Measurements from ENCODE around the gene LTB.

The LTB gene, protein sequence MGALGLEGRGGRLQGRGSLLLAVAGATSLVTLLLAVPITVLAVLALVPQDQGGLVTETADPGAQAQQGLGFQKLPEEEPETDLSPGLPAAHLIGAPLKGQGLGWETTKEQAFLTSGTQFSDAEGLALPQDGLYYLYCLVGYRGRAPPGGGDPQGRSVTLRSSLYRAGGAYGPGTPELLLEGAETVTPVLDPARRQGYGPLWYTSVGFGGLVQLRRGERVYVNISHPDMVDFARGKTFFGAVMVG

DNA sequence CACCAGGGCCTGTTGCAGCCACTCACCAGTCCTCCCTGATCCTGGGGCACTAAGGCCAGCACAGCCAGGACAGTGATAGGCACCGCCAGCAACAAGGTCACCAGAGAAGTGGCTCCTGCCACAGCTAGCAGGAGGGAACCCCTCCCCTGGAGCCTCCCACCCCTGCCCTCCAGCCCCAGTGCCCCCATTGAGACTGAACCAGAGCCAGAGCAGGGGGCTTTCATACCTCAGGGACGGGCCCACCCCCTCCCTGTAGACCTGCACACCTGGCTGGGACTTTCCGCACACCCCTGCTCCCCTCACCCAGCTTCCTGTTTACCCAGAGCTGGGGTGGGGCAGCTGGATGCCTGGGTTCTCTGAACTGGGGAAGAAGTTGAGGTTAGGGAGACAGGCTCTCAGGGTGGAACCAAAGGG lies at the start of gene LTB:
TSS of gene LTB (minus strand) at position 195 of the 414 bp plus-strand sequence. CDS start at position 188, 7 bp downstream.
- no peak for DNase-seq (ENCODE audit: low read depth in 2 of 2)

DNA sequence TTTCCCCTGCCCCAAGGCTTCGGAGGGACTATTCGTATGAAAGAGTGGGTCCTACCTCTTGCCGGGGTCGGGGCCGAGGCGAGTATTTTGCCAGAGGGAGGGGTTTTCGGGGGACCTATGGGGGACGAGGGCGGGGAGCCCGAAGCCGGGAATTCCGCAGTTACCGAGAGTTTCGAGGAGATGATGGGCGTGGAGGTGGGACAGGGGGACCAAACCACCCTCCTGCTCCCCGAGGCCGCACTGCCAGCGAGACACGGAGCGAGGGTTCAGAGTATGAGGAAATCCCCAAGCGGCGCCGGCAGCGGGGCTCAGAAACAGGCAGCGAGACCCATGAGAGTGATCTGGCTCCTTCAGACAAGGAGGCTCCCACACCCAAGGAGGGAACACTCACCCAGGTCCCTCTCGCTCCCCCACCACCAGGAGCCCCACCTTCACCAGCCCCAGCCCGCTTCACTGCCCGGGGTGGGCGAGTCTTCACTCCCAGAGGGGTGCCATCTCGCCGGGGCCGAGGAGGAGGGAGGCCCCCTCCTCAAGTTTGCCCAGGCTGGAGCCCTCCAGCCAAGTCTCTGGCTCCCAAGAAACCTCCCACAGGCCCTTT lies 49.6 kb upstream of the LTB start:
- DNase-seq (ENCODE audit: low read depth in 2 of 2), result no peak

DNA sequence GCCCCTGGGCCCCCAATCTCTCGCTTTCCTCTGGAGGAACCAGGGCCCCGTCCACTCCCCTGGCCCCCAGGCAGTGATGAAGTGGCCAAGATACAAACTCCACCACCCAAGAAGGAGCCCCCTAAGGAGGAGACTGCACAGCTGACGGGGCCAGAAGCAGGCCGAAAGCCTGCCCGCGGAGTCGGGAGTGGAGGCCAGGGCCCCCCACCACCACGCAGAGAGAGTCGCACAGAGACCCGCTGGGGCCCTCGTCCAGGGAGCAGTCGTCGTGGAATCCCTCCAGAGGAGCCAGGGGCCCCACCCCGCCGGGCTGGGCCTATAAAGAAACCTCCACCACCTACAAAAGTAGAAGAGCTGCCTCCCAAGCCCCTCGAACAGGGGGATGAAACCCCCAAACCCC lies 49.0 kb upstream of the LTB start:
- DNase-seq (ENCODE audit: low read depth in 2 of 2), result no peak

DNA sequence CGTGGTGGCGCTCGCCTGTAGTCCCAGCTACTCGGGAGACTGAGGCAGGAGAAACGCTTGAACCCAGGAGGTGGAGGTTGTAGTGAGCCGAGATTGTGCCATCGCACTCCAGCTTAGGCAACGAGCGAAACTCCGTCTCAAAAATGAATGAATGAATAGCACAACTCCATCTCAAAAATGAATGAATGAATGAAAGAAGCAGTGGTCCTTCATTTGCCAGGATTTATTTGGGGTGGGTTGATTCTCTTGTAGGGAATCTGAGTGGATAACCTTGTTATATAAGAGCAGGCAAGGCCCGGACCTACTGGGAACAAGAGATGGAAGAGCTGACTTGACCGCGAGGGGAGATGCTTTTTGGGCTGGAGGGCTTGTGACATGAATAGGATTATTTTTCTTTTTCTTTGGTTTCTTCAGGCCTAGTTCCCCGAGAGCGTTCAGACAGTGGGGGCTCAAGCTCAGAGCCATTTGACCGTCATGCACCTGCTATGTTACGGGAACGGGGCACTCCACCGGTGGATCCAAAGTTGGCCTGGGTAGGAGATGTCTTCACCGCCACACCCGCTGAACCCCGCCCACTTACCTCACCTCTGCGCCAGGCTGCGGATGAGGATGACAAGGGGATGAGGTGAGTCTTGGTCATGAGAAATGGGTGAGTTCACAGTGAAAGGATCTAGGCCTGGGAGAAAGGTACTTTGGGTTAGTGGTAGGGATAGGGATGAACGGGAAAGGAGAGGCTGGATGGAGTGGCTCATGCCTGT lies 48.1 kb upstream of the LTB start:
- DNase-seq (ENCODE audit: low read depth in 2 of 2), result no peak

DNA sequence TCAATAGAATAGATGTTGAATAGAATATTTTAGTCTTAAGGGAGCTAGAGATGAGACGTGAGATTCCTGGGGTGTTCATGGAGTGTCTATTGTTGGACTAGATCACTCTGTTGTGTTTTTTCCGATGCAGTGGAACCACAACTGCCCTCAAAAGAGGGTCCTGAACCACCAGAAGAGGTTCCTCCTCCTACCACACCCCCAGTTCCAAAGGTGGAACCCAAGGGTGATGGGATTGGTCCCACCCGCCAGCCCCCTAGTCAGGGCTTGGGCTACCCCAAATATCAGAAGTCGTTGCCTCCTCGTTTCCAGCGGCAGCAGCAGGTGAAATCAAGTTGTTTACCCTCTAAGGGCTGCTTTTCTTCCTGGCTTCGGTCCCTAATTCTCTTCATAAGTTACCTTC lies 46.8 kb upstream of the LTB start:
- no peak for DNase-seq (ENCODE audit: low read depth in 2 of 2)

DNA sequence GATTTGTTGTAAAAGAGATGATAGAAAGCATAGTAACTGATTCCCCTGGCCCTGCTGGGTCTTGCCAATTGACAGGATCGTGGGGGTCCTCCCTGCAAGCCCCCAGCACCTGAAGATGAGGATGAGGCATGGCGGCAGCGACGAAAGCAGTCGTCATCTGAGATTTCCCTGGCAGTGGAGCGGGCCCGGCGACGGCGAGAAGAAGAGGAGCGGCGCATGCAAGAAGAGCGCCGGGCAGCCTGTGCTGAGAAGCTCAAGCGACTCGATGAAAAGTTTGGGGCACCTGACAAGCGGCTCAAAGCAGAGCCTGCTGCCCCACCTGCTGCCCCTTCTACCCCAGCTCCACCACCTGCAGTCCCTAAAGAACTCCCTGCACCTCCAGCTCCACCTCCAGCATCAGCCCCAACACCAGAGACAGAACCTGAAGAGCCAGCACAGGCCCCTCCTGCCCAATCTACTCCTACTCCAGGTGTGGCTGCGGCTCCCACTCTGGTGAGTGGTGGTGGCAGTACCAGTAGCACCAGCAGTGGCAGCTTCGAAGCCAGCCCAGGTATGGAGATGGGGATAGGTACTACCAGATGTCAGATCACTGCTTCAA lies 45.6 kb upstream of the LTB start:
- DNase-seq (ENCODE audit: low read depth in 2 of 2), result no peak

DNA sequence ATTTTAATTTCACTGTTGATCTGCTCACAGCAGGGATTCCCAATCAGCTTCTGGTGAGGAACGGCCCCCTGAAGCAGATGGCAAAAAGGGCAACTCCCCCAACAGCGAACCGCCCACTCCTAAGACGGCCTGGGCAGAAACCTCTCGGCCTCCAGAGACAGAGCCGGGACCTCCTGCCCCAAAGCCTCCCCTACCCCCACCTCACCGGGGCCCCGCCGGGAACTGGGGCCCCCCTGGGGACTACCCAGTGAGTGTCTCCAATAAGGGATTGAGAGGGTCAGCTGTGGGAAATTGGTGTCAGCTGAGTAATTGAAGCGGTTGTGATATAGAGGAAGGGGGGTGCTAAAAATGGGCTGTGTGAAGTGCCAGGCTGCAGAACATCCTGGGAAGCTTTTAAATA lies 44.7 kb upstream of the LTB start:
- DNase-seq (ENCODE audit: low read depth in 2 of 2), result no peak

DNA sequence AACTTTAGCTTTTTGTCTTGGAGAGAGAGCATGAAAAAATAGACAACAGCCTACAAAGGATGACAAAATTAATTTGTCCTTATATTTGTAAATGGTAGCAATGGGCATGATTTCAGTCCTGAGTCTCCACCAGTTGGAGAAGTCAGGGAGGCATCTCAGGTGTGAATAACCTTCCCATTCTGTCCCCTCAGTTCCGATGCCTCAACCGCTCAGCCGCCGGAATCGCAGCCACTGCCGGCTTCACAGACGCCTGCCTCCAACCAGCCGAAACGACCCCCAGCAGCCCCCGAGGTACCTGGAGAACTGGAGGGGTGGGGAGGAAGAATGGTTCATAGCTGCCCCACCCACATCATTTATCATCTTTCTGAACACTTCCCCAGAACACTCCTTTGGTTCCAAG lies 41.8 kb upstream of the LTB start:
- no peak for DNase-seq (ENCODE audit: low read depth in 2 of 2)

DNA sequence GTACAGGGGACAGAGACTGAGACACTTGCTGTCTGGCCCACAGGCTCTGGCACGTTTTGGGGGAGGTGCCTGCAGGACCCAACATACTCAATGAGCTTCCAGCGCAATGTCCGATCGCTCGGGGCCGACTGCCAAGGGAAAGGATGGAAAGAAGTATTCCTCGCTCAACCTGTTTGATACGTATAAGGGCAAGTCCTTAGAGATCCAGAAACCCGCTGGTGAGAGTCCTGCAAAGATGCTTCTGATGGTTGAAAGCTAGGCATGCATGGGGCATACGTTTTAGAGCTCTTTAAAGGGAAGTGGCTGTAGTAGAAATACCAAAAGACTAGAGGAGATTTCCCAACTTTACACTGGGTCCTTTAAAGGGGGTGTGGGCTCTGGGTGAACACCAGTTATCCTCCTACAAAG lies 40.5 kb upstream of the LTB start:
- no peak for DNase-seq (ENCODE audit: low read depth in 2 of 2)

DNA sequence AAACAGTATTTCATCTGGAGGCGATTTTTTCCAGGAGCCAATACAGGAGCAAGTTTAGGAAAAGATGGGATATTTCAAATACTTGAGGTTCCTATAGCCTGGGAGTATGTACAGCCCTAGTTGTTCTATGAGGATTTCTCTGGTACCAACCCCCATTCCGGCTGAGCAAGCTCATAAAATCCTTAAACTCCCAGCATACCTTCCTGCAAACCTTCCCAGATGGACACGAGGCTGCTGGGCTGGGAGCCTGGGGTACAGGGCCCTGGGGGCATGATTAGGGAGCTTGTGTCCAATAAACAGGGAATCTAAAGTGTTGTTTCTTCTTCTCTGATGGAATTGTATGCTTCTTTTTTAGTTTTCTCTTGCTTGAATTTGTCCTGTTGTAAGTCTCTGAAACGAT lies 39.8 kb upstream of the LTB start:
- DNase-seq (ENCODE audit: low read depth in 2 of 2), result no peak

DNA sequence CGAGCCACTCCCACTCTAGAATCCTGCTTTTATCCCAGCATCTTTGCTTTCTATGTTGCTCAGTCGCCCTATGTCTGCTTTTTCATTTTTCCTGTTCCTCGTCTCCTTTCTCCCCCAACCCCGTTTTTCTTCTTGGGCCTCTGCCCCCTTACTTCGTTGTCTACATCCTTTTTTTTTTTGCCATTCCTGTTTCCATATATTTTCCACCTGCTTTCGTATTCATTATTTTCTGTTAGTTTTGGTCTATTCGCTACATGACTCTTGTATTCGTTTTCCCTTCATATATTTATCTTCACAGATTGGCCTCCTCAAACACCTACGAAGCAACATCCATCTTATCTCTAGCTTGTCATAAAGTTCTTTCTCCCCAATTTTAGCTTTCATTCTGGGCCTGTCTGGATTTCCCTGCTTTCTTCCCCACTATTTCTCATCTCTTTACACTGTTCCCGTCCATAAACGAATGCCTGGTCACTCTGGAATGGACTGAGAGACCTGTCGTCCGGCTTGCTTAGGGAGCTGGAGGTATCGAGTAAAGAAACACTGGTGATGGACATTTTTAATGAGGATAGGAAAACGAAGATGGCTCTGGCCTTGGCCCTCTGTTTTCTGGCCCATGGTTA lies 39.2 kb upstream of the LTB start:
- DNase-seq (ENCODE audit: low read depth in 2 of 2), result no peak

DNA sequence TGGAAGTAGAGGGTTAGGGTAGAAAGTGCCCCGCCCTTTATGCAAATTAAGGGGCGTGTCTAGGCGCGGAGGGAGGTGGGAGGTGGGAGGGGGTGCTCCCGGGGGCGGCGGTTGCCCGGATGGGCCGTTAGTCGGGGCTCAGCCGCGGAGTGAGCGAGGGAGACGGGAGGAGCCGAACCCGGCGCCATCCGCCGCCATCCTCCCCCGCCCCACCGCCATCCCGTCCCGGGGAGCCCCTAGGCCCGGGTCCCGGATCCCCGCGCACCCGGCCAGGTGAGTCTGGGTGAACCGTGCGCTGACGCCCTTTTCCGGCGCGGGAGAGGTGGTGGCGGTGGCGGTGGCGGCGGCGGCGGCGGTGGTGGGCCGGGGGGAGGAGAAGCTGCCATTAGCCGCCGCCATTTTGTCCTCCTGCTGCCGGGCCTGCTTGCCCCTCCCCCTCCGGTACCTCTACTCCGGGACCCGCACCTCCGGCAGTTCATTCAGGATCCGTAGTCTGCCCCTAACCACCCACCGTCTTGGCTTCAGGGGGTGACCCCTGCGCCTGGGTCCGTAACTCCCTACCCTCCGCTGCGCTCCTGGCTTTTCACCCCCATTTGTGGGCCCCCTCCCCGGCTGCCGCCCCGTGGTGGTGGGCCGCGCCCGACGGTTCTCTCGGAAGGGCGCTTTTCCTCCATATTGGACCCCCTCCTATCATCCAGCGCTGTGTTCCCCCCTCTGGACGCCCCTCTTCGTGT lies 38.5 kb upstream of the LTB start, which contains the start of gene PRRC2A:
TSS of gene PRRC2A (plus strand) at position 130 of the 734 bp plus-strand sequence. CDS start 2,075 bp downstream, outside the sequence.
- DNase-seq (ENCODE audit: low read depth in 2 of 2), result peak; percentile 76 to 96

DNA sequence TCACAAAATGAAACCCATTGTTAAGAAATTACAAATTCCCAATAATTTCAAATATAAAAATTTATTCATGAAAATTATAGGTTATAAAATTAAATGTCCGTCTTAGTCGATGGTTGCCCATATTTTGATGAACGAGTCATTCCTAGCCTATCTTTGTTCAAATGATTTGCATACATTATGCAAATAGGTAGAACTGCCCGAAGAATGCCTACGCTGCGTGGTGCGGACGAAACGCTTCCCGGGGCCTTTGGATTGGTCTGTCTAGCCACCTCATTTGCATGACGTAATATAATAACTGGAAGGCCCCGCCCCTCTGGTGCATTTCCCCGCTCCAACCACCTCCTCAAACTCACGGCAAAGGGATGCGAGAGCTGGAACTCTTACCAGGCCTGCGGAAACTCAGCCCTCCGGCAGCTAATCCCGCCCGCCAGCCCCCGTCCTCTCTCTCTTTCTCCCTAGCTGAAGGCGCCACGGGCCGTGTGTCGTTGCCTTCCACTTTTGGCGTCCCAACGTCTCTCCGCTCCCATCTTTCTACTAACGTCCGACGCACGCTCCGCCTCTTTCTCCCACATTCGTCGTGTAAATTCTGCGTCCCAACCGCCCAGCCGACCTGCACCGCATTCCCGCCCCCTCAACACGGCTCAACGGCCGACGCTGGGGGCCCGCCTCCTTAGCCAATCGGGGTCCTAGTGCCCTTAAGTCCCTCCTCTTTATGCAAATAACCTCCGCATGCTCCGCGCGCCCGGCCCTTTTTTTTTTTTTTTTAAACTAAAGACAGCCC lies 37.8 kb upstream of the LTB start:
- peak; percentile 97 to 98 for DNase-seq (ENCODE audit: low read depth in 2 of 2)

DNA sequence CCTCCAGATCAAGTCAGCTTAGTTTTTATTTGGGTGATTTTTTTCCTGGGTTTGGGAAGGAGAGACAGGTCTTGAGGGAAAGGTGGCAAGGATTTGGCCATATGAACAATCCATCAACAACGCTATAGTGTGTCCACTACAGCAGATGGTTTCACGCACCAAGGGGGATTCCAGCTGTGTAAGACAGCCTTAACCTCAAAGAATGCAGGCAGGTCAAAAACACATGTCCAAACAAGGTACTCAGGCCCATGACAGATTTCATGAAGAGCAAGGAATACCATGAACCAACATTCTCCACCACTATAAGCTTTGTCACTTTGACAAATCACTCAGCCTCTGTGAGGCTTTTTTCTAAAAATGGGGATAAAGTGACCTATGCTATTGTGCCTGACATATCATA lies 34.8 kb upstream of the LTB start:
- no peak for DNase-seq (ENCODE audit: low read depth in 2 of 2)

DNA sequence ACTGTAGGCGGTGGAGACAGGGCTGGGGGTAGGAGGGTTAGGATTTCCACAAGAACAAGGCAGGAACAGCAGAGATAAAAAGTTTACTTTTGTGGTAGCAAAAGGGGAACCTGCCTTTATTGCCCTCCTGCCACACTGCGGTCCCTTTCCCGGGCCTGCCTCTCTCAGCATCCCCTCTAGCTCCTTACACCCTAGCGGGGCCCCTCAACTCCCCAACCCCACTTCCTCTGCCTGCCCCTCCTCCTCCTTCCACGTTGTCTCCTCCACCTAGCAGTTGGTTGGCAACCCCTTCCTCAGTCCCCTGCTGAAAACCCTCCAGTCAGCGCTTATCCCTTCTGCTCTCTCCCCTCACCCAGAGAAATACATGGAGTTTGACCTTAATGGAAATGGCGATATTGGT lies 33.5 kb upstream of the LTB start:
- peak in 1 of 2 donors; percentile 28 for DNase-seq (ENCODE audit: low read depth in 2 of 2)

DNA sequence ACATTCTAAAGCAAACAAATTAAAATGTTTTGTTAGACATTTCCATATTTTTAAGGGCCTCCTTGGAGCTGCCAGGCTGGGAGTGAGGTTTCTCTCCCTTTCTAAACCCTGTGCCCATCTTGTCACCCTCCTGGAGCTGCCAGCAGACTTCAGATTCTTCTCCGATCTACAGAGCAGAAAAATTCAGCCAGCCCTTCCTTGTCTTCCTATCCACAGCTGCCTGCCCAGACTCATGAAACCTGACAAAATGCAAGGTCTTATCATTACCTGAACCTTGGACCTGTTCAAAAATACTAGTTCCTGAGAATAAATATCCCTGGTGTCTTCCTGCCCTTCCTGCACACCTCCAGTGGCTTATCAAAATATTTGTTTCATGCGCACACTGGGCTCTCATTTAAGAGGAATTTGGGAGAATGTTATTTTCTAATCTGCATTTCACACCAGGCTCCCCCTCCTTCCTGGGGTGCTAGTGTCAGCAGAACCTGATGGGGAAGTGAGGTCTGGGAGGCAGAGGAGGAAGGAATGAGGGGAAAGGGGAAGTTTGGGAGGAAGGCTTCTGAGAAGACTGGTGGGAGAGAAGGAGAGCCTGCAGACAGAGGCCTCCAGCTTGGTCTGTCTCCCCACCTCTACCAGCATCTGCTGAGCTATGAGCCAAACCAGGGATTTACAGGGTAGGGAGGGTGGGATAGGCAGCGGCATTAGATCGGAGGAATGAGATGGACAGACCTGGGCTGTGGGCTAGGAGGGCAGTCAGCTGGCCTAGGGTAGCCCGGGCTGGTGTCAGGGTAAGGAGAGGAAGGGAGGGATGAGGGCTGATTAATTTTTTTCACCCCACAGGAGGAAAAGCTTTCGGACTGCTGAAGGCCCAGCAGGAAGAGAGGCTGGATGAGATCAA lies 32.7 kb upstream of the LTB start, which contains the start of gene AIF1:
TSS of gene AIF1 (plus strand) at position 551 of the 895 bp plus-strand sequence. CDS start at position 647, 96 bp downstream.
- no peak for DNase-seq (ENCODE audit: low read depth in 2 of 2)

DNA sequence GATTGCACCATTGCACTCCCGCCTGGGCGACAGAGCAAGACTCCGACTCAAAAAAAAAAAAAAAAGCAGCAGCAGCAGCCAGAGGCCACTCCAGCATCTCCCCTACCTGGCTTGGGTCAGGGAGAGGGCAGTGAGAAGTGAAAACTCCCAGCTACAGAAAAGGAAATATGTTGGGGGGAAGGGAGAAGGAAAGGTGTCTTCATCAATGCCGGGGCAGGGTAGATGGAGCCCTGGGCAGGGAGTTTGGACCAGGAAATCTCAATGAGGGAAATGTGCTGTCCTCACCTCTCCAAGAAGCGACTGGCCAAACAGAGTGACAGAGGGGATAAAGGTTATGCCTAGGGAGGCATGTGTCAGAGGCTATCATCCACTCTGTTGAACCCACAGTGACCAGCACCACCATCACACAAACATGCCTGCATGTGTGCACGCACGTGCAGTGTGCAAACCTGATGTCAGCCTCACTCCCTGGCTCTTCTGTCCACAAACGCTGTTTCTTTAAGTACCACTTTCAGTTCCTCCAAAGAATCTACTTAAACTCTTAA lies 31.9 kb upstream of the LTB start:
- no peak for DNase-seq (ENCODE audit: low read depth in 2 of 2)

DNA sequence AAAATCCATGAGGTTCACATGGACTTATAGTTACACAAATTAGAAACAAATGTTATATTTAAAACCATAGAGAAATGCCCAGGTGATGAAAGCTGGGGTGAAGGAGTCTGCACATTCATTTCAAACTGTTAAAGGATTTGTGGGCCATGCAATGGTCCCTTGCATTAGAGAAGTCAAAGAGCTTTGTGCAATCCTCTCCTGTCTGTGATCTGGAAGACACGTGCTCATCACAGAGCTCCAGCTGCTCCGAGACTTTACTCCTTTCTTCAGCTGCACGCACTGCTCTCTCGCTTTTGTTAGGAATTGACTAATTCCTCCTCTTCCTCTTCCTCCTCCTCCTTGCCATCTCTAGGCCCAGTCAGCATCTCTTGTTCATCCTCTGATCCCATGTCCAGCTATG lies 28.7 kb upstream of the LTB start:
- DNase-seq (ENCODE audit: low read depth in 2 of 2), result no peak
